Spleen (tissue), 7 donors: ENCODE results near the gene FBN1.

ENCODE experiments used
- POLR2A ChIP-seq, 3 donors: fragments of 450-650 bp; IDR thresholded peaks; one replicate each; pipeline ENCODE4 v1.5.1; 2017; ENCODE audit warnings: antibody characterized with exemption in 3 of 3, mild to moderate bottlenecking in 1 of 3
- POLR2AphosphoS5 ChIP-seq, 3 donors: sonication (generic); formaldehyde crosslinking; IDR thresholded peaks; one replicate each; pipeline ENCODE4 v1.5.1; 2017; ENCODE audit warnings: antibody characterized with exemption in 3 of 3
- TF ChIP-seq, protein P1 (sequence below), 11 experiments: fragments of 200-600 bp in 7 of 11; fragments of 450-650 bp in 4 of 11; sonication (generic) in 4 of 11; IDR thresholded peaks in 8 of 11; conservative IDR thresholded peaks in 3 of 11; 1 replicate in 7 of 11; 2 replicates in 4 of 11; pipeline versions ENCODE4 v1.4.0 to v1.8.0; 2016 to 2021; ENCODE audit warnings: antibody characterized with exemption in 11 of 11, inconsistent platforms in 4 of 11, mild to moderate bottlenecking in 1 of 11
- donor health status: DM: no; HTN: no; CAD: no; lungs with moderate emphysema.
- donor health status: DM: no; HTN: no; CAD: no.
- donor health status: DM: no; HTN: no; CAD: no.

DNA sequence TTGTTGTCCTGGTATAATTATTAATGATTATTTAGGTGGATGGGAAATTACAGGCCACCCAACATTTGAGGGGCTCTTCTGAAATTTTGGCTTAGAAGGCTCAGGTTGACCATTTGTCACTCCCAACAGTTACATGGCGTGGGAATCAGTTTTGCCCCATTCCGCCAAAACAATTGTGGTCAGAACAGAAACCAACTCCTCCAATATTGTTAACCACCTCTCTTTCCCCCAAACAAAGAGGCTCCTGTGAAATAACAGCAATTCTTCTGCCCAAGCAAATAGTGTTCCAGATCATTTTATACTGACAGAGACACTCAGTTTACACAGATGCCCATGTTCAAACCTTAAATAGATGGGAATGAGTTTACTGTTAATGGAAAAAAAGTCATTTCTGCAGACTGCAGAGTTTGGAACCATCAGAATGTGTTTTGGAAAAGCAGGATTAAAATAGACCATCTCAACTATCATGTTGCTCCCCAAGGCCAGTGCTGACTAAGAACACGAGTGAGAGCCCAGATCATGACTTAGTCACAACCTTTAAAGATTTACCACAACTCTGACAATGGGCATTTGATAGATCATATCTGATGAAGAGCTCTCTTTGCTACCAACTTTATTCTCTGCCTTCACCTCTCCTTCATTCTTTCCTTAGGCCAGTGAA, 212.2 kb downstream of the FBN1 start:
- TF ChIP-seq, protein P1, sequence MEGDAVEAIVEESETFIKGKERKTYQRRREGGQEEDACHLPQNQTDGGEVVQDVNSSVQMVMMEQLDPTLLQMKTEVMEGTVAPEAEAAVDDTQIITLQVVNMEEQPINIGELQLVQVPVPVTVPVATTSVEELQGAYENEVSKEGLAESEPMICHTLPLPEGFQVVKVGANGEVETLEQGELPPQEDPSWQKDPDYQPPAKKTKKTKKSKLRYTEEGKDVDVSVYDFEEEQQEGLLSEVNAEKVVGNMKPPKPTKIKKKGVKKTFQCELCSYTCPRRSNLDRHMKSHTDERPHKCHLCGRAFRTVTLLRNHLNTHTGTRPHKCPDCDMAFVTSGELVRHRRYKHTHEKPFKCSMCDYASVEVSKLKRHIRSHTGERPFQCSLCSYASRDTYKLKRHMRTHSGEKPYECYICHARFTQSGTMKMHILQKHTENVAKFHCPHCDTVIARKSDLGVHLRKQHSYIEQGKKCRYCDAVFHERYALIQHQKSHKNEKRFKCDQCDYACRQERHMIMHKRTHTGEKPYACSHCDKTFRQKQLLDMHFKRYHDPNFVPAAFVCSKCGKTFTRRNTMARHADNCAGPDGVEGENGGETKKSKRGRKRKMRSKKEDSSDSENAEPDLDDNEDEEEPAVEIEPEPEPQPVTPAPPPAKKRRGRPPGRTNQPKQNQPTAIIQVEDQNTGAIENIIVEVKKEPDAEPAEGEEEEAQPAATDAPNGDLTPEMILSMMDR (IDR thresholded peaks at IDR 0.05 in 8 of 11, conservative IDR thresholded peaks at IDR 0.05 in 3 of 11) = no peak
- TF ChIP-seq POLR2AphosphoS5 (IDR thresholded peaks at IDR 0.05) (no peak), POLR2A (IDR thresholded peaks at IDR 0.05) (no peak)
